ENCODE results near the gene SEC23B.

- TF ChIP-seq CTCF (IDR thresholded peaks at IDR 0.05; ENCODE audit: low read length) (no peak), EZH2 (IDR thresholded peaks at IDR 0.05; ENCODE audit: borderline replicate concordance, low read length) (no peak)
Measured at GRCh38 chr20:18543932-18544331, 36.2 kb downstream of the SEC23B start.
